K562 (cell line): ENCODE data around the gene TNIP2. TPM values are rescaled to one million over a fixed set of nuclear protein-coding genes. Genes with fewer than 3 reads are reported as not detected.

Experiments used
- ATAC-seq: fragments of 200-7000 bp; cut with Tn5 transposase; 3 replicates; pipeline ENCODE4 v1.9.1; 2020; ENCODE audit warnings: moderate library complexity
- BruUV-seq: library from RNA; stranded (reverse); fragments of 400-500 nt; replicated peaks from 2 replicates; lab custom pipeline; 2021; lab: Mats Ljungman, UMichigan
- CTCF ChIA-PET: fragments of 300-600 bp; formaldehyde crosslinking; extraction: SDS; loops from one replicate; lab custom pipeline; 2021; ENCODE audit warnings: low intra/inter-chr PET ratio; lab: Yijun Ruan, JAX
- POLR2A ChIA-PET: fragments of 300-600, 350-650 bp; sonication (Branson Sonifier 250); formaldehyde crosslinking; extraction: SDS; loops from one replicate; lab custom pipeline; 2021; ENCODE audit warnings: antibody characterized with exemption, inconsistent platforms; lab: Yijun Ruan, JAX
- DNase-seq, 4 experiments: peaks; one replicate each; pipeline versions ENCODE4 v3.0.0 to v3.0.0-alpha.2; 2011 to 2018; ENCODE audit warnings: low spot score in 3 of 4, mixed read lengths in 3 of 4; ENCODE audit errors: extremely low read depth in 1 of 4
- FAIRE-seq: peaks from 2 replicates; lab custom pipeline; 2011; peaks lifted over from hg19 to GRCh38; lab: Jason Lieb, UNC
- H2AFZ ChIP-seq: 2 replicates; pipeline ENCODE4 v1.6.0; 2011; ENCODE audit warnings: low read depth, low read length, control low read depth, inconsistent platforms
- H3K27ac ChIP-seq: fragments of 200-600 bp; 3 replicates; pipeline ENCODE4 v1.8.0; 2011; ENCODE audit warnings: low read depth, mild to moderate bottlenecking, control low read depth, inconsistent platforms, low read length, moderate library complexity, mixed read lengths; ENCODE audit errors: extremely low read depth
- H3K27me3 ChIP-seq, 2 experiments: fragments of 300-600 bp in 1 of 2; 2 replicates in 1 of 2; 3 replicates in 1 of 2; pipeline versions ENCODE4 v1.6.0 to v1.8.0; 2011; ENCODE audit warnings: inconsistent platforms in 2 of 2, low read length in 2 of 2, mild to moderate bottlenecking in 1 of 2, mixed read lengths in 1 of 2, moderate library complexity in 1 of 2; ENCODE audit not compliant: control insufficient read depth in 2 of 2, insufficient read depth in 2 of 2
- H3K36me3 ChIP-seq: fragments of 300-600 bp; 3 replicates; pipeline ENCODE4 v1.8.0; 2011; ENCODE audit warnings: mild to moderate bottlenecking, low read length, inconsistent platforms; ENCODE audit not compliant: control insufficient read depth, insufficient read depth
- H3K4me1 ChIP-seq, 2 experiments: fragments of 200-600 bp in 1 of 2; replicated peaks in 1 of 2; 2 replicates in 1 of 2; 3 replicates in 1 of 2; pipeline versions ENCODE4 v1.5.1 to v1.8.0; 2011; ENCODE audit warnings: inconsistent platforms in 2 of 2, low read length in 2 of 2, mild to moderate bottlenecking in 1 of 2, mixed read lengths in 1 of 2, moderate library complexity in 1 of 2; ENCODE audit not compliant: control insufficient read depth in 2 of 2, insufficient read depth in 2 of 2
- H3K4me2 ChIP-seq: 2 replicates; pipeline ENCODE4 v1.6.1; 2011; ENCODE audit warnings: low read length, control low read depth, inconsistent platforms, mixed read lengths; ENCODE audit not compliant: insufficient read depth
- H3K4me3 ChIP-seq: fragments of 200-600 bp; sonication (generic), shearing (Covaris generic); 2 replicates; pipeline ENCODE4 v1.5.1; 2016; ENCODE audit warnings: control low read depth, inconsistent platforms
- H3K79me2 ChIP-seq: fragments of 200-600 bp; 3 replicates; pipeline ENCODE4 v1.8.0; 2011; ENCODE audit warnings: low read length, inconsistent platforms; ENCODE audit not compliant: control insufficient read depth, insufficient read depth
- H3K9ac ChIP-seq, 2 experiments: 2 replicates each; pipeline versions ENCODE4 v1.6.0 to v1.6.1; 2011; ENCODE audit warnings: low read depth in 2 of 2, low read length in 2 of 2, control low read depth in 1 of 2, inconsistent platforms in 1 of 2, mild to moderate bottlenecking in 1 of 2, mixed read lengths in 1 of 2; ENCODE audit not compliant: insufficient read depth in 1 of 2
- H3K9me1 ChIP-seq: one replicate; pipeline ENCODE4 v1.6.0; 2011; ENCODE audit warnings: inconsistent platforms, mild to moderate bottlenecking, low read length, moderate library complexity; ENCODE audit not compliant: control insufficient read depth, insufficient read depth
- H3K9me3 ChIP-seq: replicated peaks from 2 replicates; pipeline ENCODE4 v1.5.1; 2011; ENCODE audit warnings: low read depth, low read length, inconsistent platforms; ENCODE audit not compliant: control insufficient read depth, insufficient read depth
- H4K20me1 ChIP-seq: replicated peaks from 2 replicates; pipeline ENCODE4 v1.6.1; 2011; ENCODE audit warnings: low read length, inconsistent platforms, mixed read lengths; ENCODE audit not compliant: control insufficient read depth, insufficient read depth
- FOSL1 ChIP-seq: fragments of 200-800 bp; sonication (Bioruptor generic); conservative IDR thresholded peaks from 2 replicates; pipeline ENCODE4 v1.6.1; 2016; ENCODE audit warnings: missing genetic modification characterization, missing compliant biosample characterization
- FOXM1 ChIP-seq, 2 experiments: fragments of 450-650 bp in 1 of 2; sonication (generic) in 1 of 2; formaldehyde crosslinking in 1 of 2; IDR thresholded peaks; 2 replicates each; pipeline versions ENCODE4 v1.6.1 to v1.9.0; 2017 to 2022; ENCODE audit warnings: low read depth in 2 of 2, mild to moderate bottlenecking in 2 of 2, missing genetic modification reagents in 1 of 2, moderate library complexity in 1 of 2
- SPI1 ChIP-seq: IDR thresholded peaks from 2 replicates; pipeline ENCODE4 v1.6.1; 2011; ENCODE audit warnings: low read depth, low read length, control low read depth, borderline replicate concordance
- SRF ChIP-seq, 2 experiments: fragments of 250-450, 450-650 bp in 1 of 2; sonication (Bioruptor Pico) in 1 of 2; sonication (generic) in 1 of 2; formaldehyde crosslinking; IDR thresholded peaks; 2 replicates each; pipeline versions ENCODE4 v1.5.0 to v1.5.1; 2020 to 2022; ENCODE audit warnings: mild to moderate bottlenecking in 1 of 2, missing genetic modification reagents in 1 of 2
- STAG1 ChIP-seq: sonication (generic); formaldehyde crosslinking; IDR thresholded peaks from 2 replicates; pipeline ENCODE4 v1.5.0; 2020; ENCODE audit warnings: missing genetic modification reagents, borderline replicate concordance
- ZNF507 ChIP-seq: conservative IDR thresholded peaks from 2 replicates; pipeline ENCODE4 v1.6.1; 2017; ENCODE audit warnings: missing genetic modification characterization, missing compliant biosample characterization
- WGBS: fragments of 100-300 bp; shearing (Covaris generic); methylation state at CpG from one replicate; pipeline ENCODE4 v1.1.6; 2016; ENCODE audit warnings: low coverage, mixed read lengths; ENCODE audit not compliant: insufficient coverage; ENCODE audit errors: missing lambda C conversion rate; 5-methylcytosine and 5-hydroxymethylcytosine counted together
- in situ Hi-C: fragments of 300-500 bp; cut with MboI; formaldehyde crosslinking; loops from 4 replicates; pipeline ENCODE4 v1.15.0; 2018; ENCODE audit warnings: inconsistent platforms, mixed read lengths
- intact Hi-C: fragments of 100-400 bp; cut with micrococcal nuclease; formaldehyde crosslinking; loops from 2 replicates; pipeline ENCODE4 v1.14.2; 2022
- polyA plus RNA-seq, 8 experiments: library from polyadenylated mRNA; depleted of rRNA in 4 of 8; stranded (reverse) in 5 of 8; unstranded in 3 of 8; fragments of >200 nt; fragmentation: Nextera tagmentation in 2 of 8; fragmentation: Illumina TruSeq in 1 of 8; extraction: Ambion mirVana in 2 of 8; extraction: Trizol in 1 of 8; gene quantifications; 2 replicates each; pipeline versions ENCODE4 v1.2.1 to v1.2.3, GENCODE V29; 2011 to 2014; ENCODE audit warnings: inconsistent platforms in 1 of 8, missing spikeins in 1 of 8
- total RNA-seq, 7 experiments: library from RNA; depleted of rRNA in 6 of 7; stranded (reverse); fragments of >200 nt in 6 of 7; fragmentation: Illumina TruSeq in 2 of 7; extraction: Trizol in 2 of 7; gene quantifications; 2 replicates each; pipeline versions ENCODE4 v1.2.1 to v1.2.3, GENCODE V29; 2011 to 2021; ENCODE audit warnings: low replicate concordance in 1 of 7
- TF ChIP-seq, protein P1 (sequence below): sonication (generic); formaldehyde crosslinking; IDR thresholded peaks from 2 replicates; pipeline ENCODE4 v1.8.0; 2022; ENCODE audit warnings: mild to moderate bottlenecking, missing genetic modification reagents

The TNIP2 gene
- total and polyA plus RNA-seq, 9 of the 15 experiments (the other 6 are each of a cell fraction or from before 2014, with no cell fraction given) = 0.61 to 42.6 (median 19.5) TPM

DNA sequence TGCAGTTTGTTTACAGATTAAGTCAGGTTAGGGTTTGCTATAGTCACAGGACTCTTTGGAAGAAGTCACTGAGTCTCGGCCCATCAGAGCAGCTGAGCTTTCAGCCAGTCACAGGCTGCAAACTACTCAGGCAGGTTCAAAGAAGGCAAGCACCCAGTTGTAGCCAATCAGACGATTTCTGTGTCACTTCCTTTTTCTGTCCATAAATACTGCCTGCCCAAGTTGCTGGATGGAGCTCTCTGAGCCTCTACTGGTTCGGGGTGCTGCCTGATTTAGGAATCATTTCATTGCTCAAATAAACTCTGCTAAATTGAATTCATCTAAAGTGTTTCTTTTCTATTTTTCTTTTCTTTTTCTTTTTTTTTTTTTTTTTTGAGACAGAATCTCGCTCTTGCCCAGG, 29.5 kb upstream of the TNIP2 start:
- Histone ChIP-seq H3K27me3 (peaks cover 0 to 6% of the 10 kb centered on the region in 2 experiments; a peak in 2 of 5 replicates), H3K36me3 (no peaks in the 10 kb centered on the region), H3K79me2 (no peaks in the 10 kb centered on the region), H3K9me1 (no peaks in the 10 kb centered on the region), H3K9ac (no peak overlapping the region), H4K20me1 (no peaks in the 10 kb centered on the region), H3K4me2 (no peak overlapping the region), H3K4me1 (peaks cover 0 to 37% of the 10 kb centered on the region in 2 experiments; a peak in 3 of 5 replicates), H3K4me3 (no peak overlapping the region), H3K9me3 (no peaks in the 10 kb centered on the region; the same call in 1 of the 2 replicates), H2AFZ (peak overlapping the region; percentile 28; the same call in 1 of the 2 replicates), H3K27ac (no peak overlapping the region)
- ATAC-seq = peak; percentile 58
- intact Hi-C loops = no loop called here
- BruUV-seq = no TSS peak
- ChIA-PET CTCF (no interaction called here), POLR2A (interaction anchor here (0.5 kb wide), 1 partner anchor 703 kb away, joined by 3 read pairs; no protein-coding TSS in a partner anchor)
- DNase-seq = peak in 3 of 4 experiments; percentile 36 to 46 (median 45)
- TF ChIP-seq STAG1 (CRISPR knock-in tag) (no peak), ZNF507 (no peak), SPI1 (peak; percentile 89), FOSL1 (tag) (no peak), FOXM1 (IDR thresholded peaks at IDR 0.05; ENCODE audit: low read depth) (peak; percentile 43; the same call in 1 of the 2 replicates), FOXM1 (CRISPR knock-in tag; IDR thresholded peaks at IDR 0.05; ENCODE audit: low read depth) (no peak), SRF (CRISPR knock-in tag; IDR thresholded peaks at IDR 0.05) (no peak)
- TF ChIP-seq, protein P1, sequence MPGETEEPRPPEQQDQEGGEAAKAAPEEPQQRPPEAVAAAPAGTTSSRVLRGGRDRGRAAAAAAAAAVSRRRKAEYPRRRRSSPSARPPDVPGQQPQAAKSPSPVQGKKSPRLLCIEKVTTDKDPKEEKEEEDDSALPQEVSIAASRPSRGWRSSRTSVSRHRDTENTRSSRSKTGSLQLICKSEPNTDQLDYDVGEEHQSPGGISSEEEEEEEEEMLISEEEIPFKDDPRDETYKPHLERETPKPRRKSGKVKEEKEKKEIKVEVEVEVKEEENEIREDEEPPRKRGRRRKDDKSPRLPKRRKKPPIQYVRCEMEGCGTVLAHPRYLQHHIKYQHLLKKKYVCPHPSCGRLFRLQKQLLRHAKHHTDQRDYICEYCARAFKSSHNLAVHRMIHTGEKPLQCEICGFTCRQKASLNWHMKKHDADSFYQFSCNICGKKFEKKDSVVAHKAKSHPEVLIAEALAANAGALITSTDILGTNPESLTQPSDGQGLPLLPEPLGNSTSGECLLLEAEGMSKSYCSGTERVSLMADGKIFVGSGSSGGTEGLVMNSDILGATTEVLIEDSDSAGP (CRISPR knock-in tag) = no peak
- in situ Hi-C loops = no loop called here
- FAIRE-seq = peak; percentile 46
- WGBS = 23% methylated on average over 3 of the region's 4 CpGs
